Tibial nerve (tissue), 4 donors: ENCODE results near the gene CHN2. TPM values are rescaled to one million over a fixed set of nuclear protein-coding genes. Genes with fewer than 3 reads are reported as not detected.

Source experiments
- DNase-seq, 2 donors: peaks; one replicate each; pipeline ENCODE4 v3.0.0-alpha.2; 2019; ENCODE audit warnings: low spot score in 2 of 2
- H3K27ac ChIP-seq, 4 donors: fragments of 200-600 bp; sonication (generic) in 3 of 4; one replicate each; pipeline ENCODE4 v1.5.1; 2017 to 2019; ENCODE audit warnings: mild to moderate bottlenecking in 1 of 4
- H3K27me3 ChIP-seq, 2 donors: fragments of 200-600 bp; sonication (generic) in 1 of 2; one replicate each; pipeline versions ENCODE4 v1.5.1 to v1.6.0; 2017 to 2019
- H3K36me3 ChIP-seq, 3 donors: fragments of 200-600 bp; sonication (generic); one replicate each; pipeline ENCODE4 v1.5.1; 2018 to 2019
- H3K4me1 ChIP-seq, 4 donors: fragments of 200-600 bp; sonication (generic) in 3 of 4; one replicate each; pipeline ENCODE4 v1.5.1; 2017 to 2019
- H3K4me3 ChIP-seq, 4 donors: fragments of 200-600 bp; sonication (generic) in 3 of 4; one replicate each; pipeline ENCODE4 v1.5.1; 2017 to 2019; ENCODE audit warnings: mild to moderate bottlenecking in 1 of 4, moderate library complexity in 1 of 4
- H3K9me3 ChIP-seq, 4 donors: fragments of 200-600 bp; sonication (generic) in 3 of 4; one replicate each; pipeline ENCODE4 v1.5.1; 2017 to 2019
- EP300 ChIP-seq, 2 donors: sonication (generic); formaldehyde crosslinking; IDR thresholded peaks; one replicate each; pipeline ENCODE4 v1.6.1; 2017; ENCODE audit warnings: antibody characterized with exemption in 2 of 2, mild to moderate bottlenecking in 1 of 2
- POLR2A ChIP-seq, 2 donors: fragments of 450-650 bp; IDR thresholded peaks; one replicate each; pipeline ENCODE4 v1.6.1; 2017; ENCODE audit warnings: antibody characterized with exemption in 2 of 2, mild to moderate bottlenecking in 2 of 2, moderate library complexity in 2 of 2
- WGBS, 2 donors: methylation state at CpG; one replicate each; pipeline ENCODE4 v1.1.5; 2018; 5-methylcytosine and 5-hydroxymethylcytosine counted together
- total RNA-seq, 4 donors: library from RNA; depleted of rRNA; stranded (reverse); fragments of >200 nt; gene quantifications; one replicate each; pipeline ENCODE4 v1.1.0, GENCODE V29; 2016
- TF ChIP-seq, protein P1 (sequence below), 5 experiments: fragments of 200-600 bp in 3 of 5; fragments of 450-650 bp in 2 of 5; sonication (generic) in 3 of 5; IDR thresholded peaks; one replicate each; pipeline ENCODE4 v1.5.1; 2016 to 2019; ENCODE audit warnings: antibody characterized with exemption in 5 of 5, mild to moderate bottlenecking in 3 of 5, moderate library complexity in 2 of 5

The CHN2 gene
- total RNA-seq, 4 donors from 2014 or later, result 3.9 to 12.6 (median 7.0) TPM

DNA sequence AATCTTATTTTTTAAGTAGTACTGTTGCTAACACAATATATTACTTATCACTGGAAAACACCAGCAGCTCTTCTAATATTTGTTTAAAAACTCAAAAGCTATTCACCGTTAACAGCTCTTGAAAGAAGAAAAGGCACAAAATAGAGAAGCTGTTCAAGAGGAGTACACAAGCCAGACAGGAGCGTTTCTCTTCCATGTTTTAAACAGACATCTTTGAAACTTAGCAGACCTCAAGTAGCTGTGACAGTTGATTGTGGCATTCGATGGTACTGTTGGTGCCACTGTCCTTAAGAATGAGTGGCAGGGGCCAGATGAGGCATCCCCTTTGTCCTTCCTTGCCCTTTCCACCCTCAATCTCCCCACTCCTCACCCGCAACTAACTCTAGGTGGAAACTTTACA is 287.5 kb downstream of the CHN2 start:
- H3K36me3 ChIP-seq, result no peaks in the 10 kb centered on the region
- H3K4me3 ChIP-seq, result no peak overlapping the region
- H3K27ac ChIP-seq, result no peak overlapping the region
- WGBS, 2 donors, result 90% methylated on average over 4 of the region's 4 CpGs
- H3K27me3 ChIP-seq, result no peaks in the 10 kb centered on the region
- TF ChIP-seq, protein P1, sequence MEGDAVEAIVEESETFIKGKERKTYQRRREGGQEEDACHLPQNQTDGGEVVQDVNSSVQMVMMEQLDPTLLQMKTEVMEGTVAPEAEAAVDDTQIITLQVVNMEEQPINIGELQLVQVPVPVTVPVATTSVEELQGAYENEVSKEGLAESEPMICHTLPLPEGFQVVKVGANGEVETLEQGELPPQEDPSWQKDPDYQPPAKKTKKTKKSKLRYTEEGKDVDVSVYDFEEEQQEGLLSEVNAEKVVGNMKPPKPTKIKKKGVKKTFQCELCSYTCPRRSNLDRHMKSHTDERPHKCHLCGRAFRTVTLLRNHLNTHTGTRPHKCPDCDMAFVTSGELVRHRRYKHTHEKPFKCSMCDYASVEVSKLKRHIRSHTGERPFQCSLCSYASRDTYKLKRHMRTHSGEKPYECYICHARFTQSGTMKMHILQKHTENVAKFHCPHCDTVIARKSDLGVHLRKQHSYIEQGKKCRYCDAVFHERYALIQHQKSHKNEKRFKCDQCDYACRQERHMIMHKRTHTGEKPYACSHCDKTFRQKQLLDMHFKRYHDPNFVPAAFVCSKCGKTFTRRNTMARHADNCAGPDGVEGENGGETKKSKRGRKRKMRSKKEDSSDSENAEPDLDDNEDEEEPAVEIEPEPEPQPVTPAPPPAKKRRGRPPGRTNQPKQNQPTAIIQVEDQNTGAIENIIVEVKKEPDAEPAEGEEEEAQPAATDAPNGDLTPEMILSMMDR (IDR thresholded peaks at IDR 0.05), result no peak
- TF ChIP-seq POLR2A (IDR thresholded peaks at IDR 0.05) (no peak), EP300 (IDR thresholded peaks at IDR 0.05) (no peak)
- no peak for DNase-seq
- H3K4me1 ChIP-seq, result peaks cover 0 to 28% (median 0%) of the 10 kb centered on the region in 4 donors
- H3K9me3 ChIP-seq, result no peaks in the 10 kb centered on the region

DNA sequence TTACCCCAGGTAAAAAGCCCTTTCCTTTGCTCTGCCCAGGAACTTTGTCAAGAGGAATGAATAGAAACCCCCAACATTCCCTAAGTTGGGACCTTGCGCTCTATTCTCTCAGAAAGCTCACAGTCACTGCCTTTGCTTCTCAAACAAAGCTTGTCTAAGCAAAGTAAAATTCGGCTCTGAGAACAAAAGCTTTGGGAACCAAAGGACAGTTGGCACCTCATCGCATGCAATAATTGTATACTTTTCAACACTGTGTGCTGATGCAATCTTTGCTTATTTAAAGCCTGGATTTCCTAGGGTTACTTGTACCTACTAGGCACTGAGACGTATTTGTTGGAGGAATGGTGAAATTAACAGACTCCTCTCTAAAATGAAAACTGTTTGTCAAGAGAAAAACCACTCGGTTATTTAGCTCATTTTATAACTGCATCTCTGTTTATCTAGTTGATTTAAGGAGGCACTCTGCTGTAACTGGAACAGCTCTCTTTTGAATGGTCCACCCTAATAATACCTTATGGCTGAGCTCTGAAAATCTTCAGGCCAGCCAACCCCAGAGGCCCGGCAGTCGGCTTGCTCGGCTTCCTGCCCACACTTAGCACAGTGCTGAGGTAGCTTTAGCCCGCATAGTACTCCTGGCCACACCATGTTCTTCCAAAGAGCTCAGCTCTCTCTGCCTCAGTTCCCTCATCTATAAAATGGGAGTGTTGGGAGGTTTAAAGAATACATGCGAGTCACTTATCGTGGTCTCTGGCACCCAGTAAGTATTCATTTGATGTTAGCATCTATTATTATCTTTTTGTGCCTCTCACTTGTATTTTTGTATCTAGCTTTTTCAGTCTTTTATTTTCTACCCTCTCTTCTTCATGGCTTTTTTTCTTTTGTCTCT is 288.9 kb downstream of the CHN2 start:
- peak overlapping the region in 1 of 4 donors; percentile 23 for H3K27ac ChIP-seq
- H3K4me3 ChIP-seq, result peak overlapping the region in 1 of 4 donors; percentile 9
- no peaks in the 10 kb centered on the region for H3K27me3 ChIP-seq
- no peak for TF ChIP-seq EP300 (IDR thresholded peaks at IDR 0.05)
- TF ChIP-seq, protein P1 (IDR thresholded peaks at IDR 0.05), result no peak
- TF ChIP-seq POLR2A (IDR thresholded peaks at IDR 0.05), result no peak
- peaks cover 0 to 38% (median 0%) of the 10 kb centered on the region in 4 donors for H3K4me1 ChIP-seq
- no peaks in the 10 kb centered on the region for H3K36me3 ChIP-seq
- WGBS, 2 donors, result 88 to 92% methylated on average over 11 of the region's 11 CpGs
- DNase-seq, result no peak
- no peaks in the 10 kb centered on the region for H3K9me3 ChIP-seq

DNA sequence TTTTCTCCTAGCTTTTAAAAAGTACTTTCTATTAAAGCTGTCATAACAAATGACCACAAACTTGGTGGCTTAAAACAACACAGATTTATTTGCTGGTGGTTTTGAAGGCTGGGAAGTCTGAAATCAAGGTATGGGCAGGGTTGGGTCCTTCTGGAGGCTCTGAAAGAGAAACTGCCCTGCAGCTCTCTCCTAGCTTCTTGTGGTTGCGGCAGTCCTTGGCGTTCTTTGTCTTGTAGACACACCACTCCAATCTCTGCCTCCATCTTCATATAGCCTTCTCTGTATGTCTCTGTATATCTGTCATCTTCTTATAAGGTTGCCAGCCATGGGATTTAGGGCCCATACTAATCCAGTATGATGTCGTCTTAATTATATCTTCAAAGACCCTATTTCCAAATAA is 289.7 kb downstream of the CHN2 start:
- peaks cover 0 to 42% (median under 1%) of the 10 kb centered on the region in 4 donors for H3K4me1 ChIP-seq
- TF ChIP-seq EP300 (IDR thresholded peaks at IDR 0.05), result no peak
- TF ChIP-seq POLR2A (IDR thresholded peaks at IDR 0.05), result no peak
- TF ChIP-seq, protein P1 (IDR thresholded peaks at IDR 0.05), result no peak

GRCh38 chr7:29485339-29486190 is 291.0 kb downstream of the CHN2 start:
- TF ChIP-seq EP300 (IDR thresholded peaks at IDR 0.05), result no peak
- H3K4me1 ChIP-seq, result peaks cover 0 to 33% (median 3%) of the 10 kb centered on the region in 4 donors
- no peak for DNase-seq
- no peaks in the 10 kb centered on the region for H3K9me3 ChIP-seq
- H3K27me3 ChIP-seq, result no peaks in the 10 kb centered on the region
- H3K27ac ChIP-seq, result no peak overlapping the region
- H3K4me3 ChIP-seq, result no peak overlapping the region
- WGBS, 2 donors, result 51 to 55% methylated on average over 11 of the region's 11 CpGs
- H3K36me3 ChIP-seq, result no peaks in the 10 kb centered on the region

More for the DNA sequence above, 289.7 kb downstream of the CHN2 start:
- Histone ChIP-seq H3K9me3 (no peaks in the 10 kb centered on the region), H3K36me3 (no peaks in the 10 kb centered on the region), H3K4me3 (no peak overlapping the region), H3K27me3 (no peaks in the 10 kb centered on the region), H3K27ac (no peak overlapping the region)
- DNase-seq, result no peak
- 95 to 99% methylated on average over 3 of the region's 3 CpGs for WGBS, 2 donors

DNA sequence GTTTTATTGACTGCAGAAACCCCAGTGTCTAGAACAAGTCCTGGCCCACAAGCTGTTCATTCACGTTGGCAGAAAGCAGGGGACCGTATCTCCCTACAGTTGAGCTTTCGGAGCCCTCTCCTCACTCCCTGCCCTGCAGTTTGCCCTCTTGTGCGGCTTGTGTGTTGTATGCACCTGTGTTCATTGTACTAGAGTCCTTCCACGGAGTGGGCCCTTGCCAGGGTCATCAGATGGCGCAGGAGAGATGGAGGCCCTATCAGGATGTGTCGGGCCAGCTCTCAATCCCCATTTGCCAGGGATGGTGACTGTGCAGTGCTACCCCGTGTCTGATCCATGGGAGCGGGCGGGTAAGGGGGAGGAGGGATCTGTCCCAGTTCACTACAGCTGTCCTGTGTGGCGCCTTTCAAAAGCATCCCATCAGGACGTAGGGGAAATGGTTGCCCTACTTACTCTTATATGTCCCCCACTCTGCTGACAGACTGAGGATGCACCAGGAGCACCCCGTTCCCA is 291.7 kb downstream of the CHN2 start:
- Histone ChIP-seq H3K27ac (no peak overlapping the region), H3K4me1 (peaks cover 0 to 26% (median 3%) of the 10 kb centered on the region in 4 donors), H3K27me3 (no peaks in the 10 kb centered on the region), H3K4me3 (no peak overlapping the region), H3K9me3 (no peaks in the 10 kb centered on the region), H3K36me3 (no peaks in the 10 kb centered on the region)
- 87 to 91% methylated on average over 11 to 12 of the region's 13 CpGs for WGBS, 2 donors
- no peak for DNase-seq
- TF ChIP-seq POLR2A (IDR thresholded peaks at IDR 0.05), result no peak
- TF ChIP-seq, protein P1 (IDR thresholded peaks at IDR 0.05), result no peak
- no peak for TF ChIP-seq EP300 (IDR thresholded peaks at IDR 0.05)
